H1 (cell line): Measurements from ENCODE around the gene CFLAR. TPM values are rescaled to one million over a fixed set of nuclear protein-coding genes. Genes with fewer than 3 reads are reported as not detected.

Experiments used
- CTCF ChIA-PET: fragments of 300-600 bp; sonication (Branson Sonifier 250); formaldehyde crosslinking; loops from one replicate; lab custom pipeline; 2021; ENCODE audit not compliant: partially characterized antibody; lab: Charles Lee
- POLR2A ChIA-PET: fragments of 300-600 bp; sonication (Branson Sonifier 250); formaldehyde crosslinking; loops from one replicate; lab custom pipeline; 2021; ENCODE audit warnings: inconsistent platforms; ENCODE audit not compliant: partially characterized antibody; lab: Charles Lee
- DNase-seq, 2 experiments: peaks; one replicate each; pipeline versions ENCODE4 v3.0.0 to v3.0.0-alpha.2; 2010 to 2022; ENCODE audit warnings: low spot score in 2 of 2, low read depth in 1 of 2, mixed read lengths in 1 of 2
- FAIRE-seq: peaks from 2 replicates; lab custom pipeline; 2011; peaks lifted over from hg19 to GRCh38; lab: Jason Lieb, UNC
- H2AFZ ChIP-seq: 2 replicates; pipeline ENCODE4 v1.8.1; 2012; ENCODE audit warnings: low read length, inconsistent platforms
- H2AK5ac ChIP-seq: 2 replicates; pipeline ENCODE4 v1.6.1; 2013; ENCODE audit warnings: low read depth, low read length
- H2BK120ac ChIP-seq: replicated peaks from 2 replicates; pipeline ENCODE3; 2013; ENCODE audit warnings: low read depth, low read length, inconsistent platforms
- H2BK12ac ChIP-seq: 2 replicates; pipeline ENCODE4 v1.6.1; 2013; ENCODE audit warnings: low read depth, low read length
- H2BK15ac ChIP-seq: 2 replicates; pipeline ENCODE4 v1.6.1; 2013; ENCODE audit warnings: low read length
- H2BK20ac ChIP-seq: 2 replicates; pipeline ENCODE4 v1.6.1; 2013; ENCODE audit warnings: low read length
- H2BK5ac ChIP-seq: 2 replicates; pipeline ENCODE4 v1.6.1; 2013; ENCODE audit warnings: low read depth, low read length
- H3K14ac ChIP-seq: 2 replicates; pipeline ENCODE4 v1.6.1; 2013; ENCODE audit warnings: inconsistent platforms; ENCODE audit not compliant: insufficient read length
- H3K18ac ChIP-seq: 2 replicates; pipeline ENCODE4 v1.6.1; 2013; ENCODE audit warnings: low read length; ENCODE audit errors: extremely low read depth
- H3K23ac ChIP-seq: 2 replicates; pipeline ENCODE4 v1.6.1; 2013; ENCODE audit warnings: inconsistent platforms; ENCODE audit not compliant: insufficient read length
- H3K23me2 ChIP-seq: 2 replicates; pipeline ENCODE4 v1.6.1; 2013; ENCODE audit warnings: low read depth, low read length
- H3K27ac ChIP-seq: 2 replicates; pipeline ENCODE4 v1.6.1; 2011; ENCODE audit warnings: low read depth, low read length, inconsistent platforms
- H3K27me3 ChIP-seq, 4 experiments: replicated peaks in 1 of 4; 1 replicate in 1 of 4; 2 replicates in 3 of 4; pipeline versions ENCODE4 v1.6.1 to v1.8.1; 2011 to 2013; ENCODE audit warnings: low read length in 3 of 4, mild to moderate bottlenecking in 3 of 4, inconsistent platforms in 2 of 4, mixed read lengths in 2 of 4, moderate library complexity in 1 of 4; ENCODE audit not compliant: control insufficient read depth in 3 of 4, insufficient read depth in 3 of 4; ENCODE audit errors: extremely low read depth in 1 of 4
- H3K36me3 ChIP-seq, 4 experiments: 2 replicates each; pipeline versions ENCODE4 v1.6.1 to v1.8.1; 2011 to 2013; ENCODE audit warnings: mild to moderate bottlenecking in 4 of 4, low read length in 3 of 4, moderate library complexity in 2 of 4, control low read depth in 1 of 4, inconsistent platforms in 1 of 4; ENCODE audit not compliant: insufficient read depth in 4 of 4, control insufficient read depth in 2 of 4
- H3K4ac ChIP-seq: replicated peaks from 2 replicates; pipeline ENCODE3; 2013; ENCODE audit warnings: low read length, low read depth, mixed read lengths, inconsistent platforms; ENCODE audit not compliant: insufficient read length
- H3K4me1 ChIP-seq, 4 experiments: replicated peaks in 1 of 4; 1 replicate in 1 of 4; 2 replicates in 3 of 4; pipeline versions ENCODE4 v1.6.1 to v1.8.1; 2011 to 2013; ENCODE audit warnings: low read length in 3 of 4, inconsistent platforms in 2 of 4, mixed read lengths in 1 of 4; ENCODE audit not compliant: insufficient read depth in 4 of 4, control insufficient read depth in 3 of 4
- H3K4me2 ChIP-seq, 2 experiments: 2 replicates each; pipeline versions ENCODE4 v1.6.1 to v1.8.1; 2011 to 2013; ENCODE audit warnings: low read depth in 2 of 2, low read length in 2 of 2, control low read depth in 1 of 2, inconsistent platforms in 1 of 2, mild to moderate bottlenecking in 1 of 2; ENCODE audit not compliant: insufficient read depth in 1 of 2
- H3K4me3 ChIP-seq, 4 experiments: fragments of 200-600, 300-600 bp in 1 of 4; sonication (generic), shearing (Covaris generic), sonication (Bioruptor Twin) in 1 of 4; 2 replicates each; pipeline versions ENCODE4 v1.5.1 to v1.8.1; 2011 to 2016; ENCODE audit warnings: low read length in 4 of 4, low read depth in 3 of 4, control low read depth in 2 of 4, inconsistent platforms in 2 of 4, mild to moderate bottlenecking in 2 of 4, mixed read lengths in 1 of 4, moderate library complexity in 1 of 4; ENCODE audit not compliant: insufficient read depth in 2 of 4; ENCODE audit errors: extremely low read depth in 1 of 4
- H3K56ac ChIP-seq: replicated peaks from 2 replicates; pipeline ENCODE3; 2013; ENCODE audit warnings: low read depth, mild to moderate bottlenecking, mixed read lengths, low read length, inconsistent platforms; ENCODE audit not compliant: insufficient read length
- H3K79me1 ChIP-seq: 2 replicates; pipeline ENCODE4 v1.6.1; 2013; ENCODE audit warnings: low read depth, low read length, control low read depth
- H3K79me2 ChIP-seq, 2 experiments: 2 replicates each; pipeline versions ENCODE4 v1.6.1 to v1.8.1; 2012 to 2013; ENCODE audit warnings: low read length in 2 of 2, mild to moderate bottlenecking in 2 of 2, inconsistent platforms in 1 of 2; ENCODE audit not compliant: insufficient read depth in 2 of 2, control insufficient read depth in 1 of 2
- H3K9ac ChIP-seq, 4 experiments: replicated peaks in 1 of 4; 1 replicate in 1 of 4; 2 replicates in 3 of 4; pipeline versions ENCODE4 v1.6.1 to v1.8.1; 2011 to 2013; ENCODE audit warnings: low read depth in 3 of 4, low read length in 3 of 4, control low read depth in 2 of 4, mild to moderate bottlenecking in 2 of 4, moderate library complexity in 2 of 4, inconsistent platforms in 1 of 4; ENCODE audit errors: extremely low read depth in 1 of 4
- H3K9me3 ChIP-seq, 2 experiments: 2 replicates each; pipeline versions ENCODE4 v1.6.1 to v1.8.1; 2012 to 2013; ENCODE audit warnings: mild to moderate bottlenecking in 2 of 2, moderate library complexity in 2 of 2, control low read depth in 1 of 2, inconsistent platforms in 1 of 2, low read depth in 1 of 2, low read length in 1 of 2, mixed read lengths in 1 of 2; ENCODE audit not compliant: insufficient read depth in 2 of 2
- H4K20me1 ChIP-seq, 2 experiments: replicated peaks in 1 of 2; 2 replicates each; pipeline versions ENCODE3 to v1.8.1; 2011 to 2013; ENCODE audit warnings: inconsistent platforms in 2 of 2, low read length in 2 of 2, mild to moderate bottlenecking in 1 of 2; ENCODE audit not compliant: insufficient read depth in 2 of 2, control insufficient read depth in 1 of 2
- H4K5ac ChIP-seq: 2 replicates; pipeline ENCODE4 v1.6.1; 2013; ENCODE audit warnings: low read length, low read depth, mixed read lengths, inconsistent platforms; ENCODE audit not compliant: insufficient read length
- H4K8ac ChIP-seq: 2 replicates; pipeline ENCODE4 v1.8.0; 2013; ENCODE audit warnings: mild to moderate bottlenecking, moderate library complexity, low read length, inconsistent platforms; ENCODE audit not compliant: insufficient read depth; ENCODE audit errors: extremely low read depth
- H4K91ac ChIP-seq: replicated peaks from 2 replicates; pipeline ENCODE3; 2013; ENCODE audit warnings: low read length, mixed read lengths, inconsistent platforms; ENCODE audit not compliant: insufficient read length
- CBX8 ChIP-seq: fragments of 300-800, 300-1000 bp; sonication (generic); IDR thresholded peaks from 2 replicates; pipeline ENCODE4 v1.7.1; 2016; ENCODE audit warnings: low read depth, low read length, borderline replicate concordance
- WGBS, 2 experiments: shearing (Covaris generic) in 1 of 2; methylation state at CpG; one replicate each; pipeline versions ENCODE4 v1.1.6 to v1.1.7; 2013 to 2015; ENCODE audit warnings: low lambda C conversion rate in 2 of 2, mixed read lengths in 2 of 2, inconsistent platforms in 1 of 2, low coverage in 1 of 2, missing lambda C conversion rate in 1 of 2; ENCODE audit not compliant: insufficient replicate concordance in 2 of 2, insufficient coverage in 1 of 2, insufficient read length in 1 of 2; ENCODE audit errors: extremely low coverage in 1 of 2, missing lambda C conversion rate in 1 of 2; 5-methylcytosine and 5-hydroxymethylcytosine counted together
- polyA plus RNA-seq, 7 experiments: library from polyadenylated mRNA; depleted of rRNA in 3 of 7; stranded (reverse) in 5 of 7; unstranded in 2 of 7; fragments of >200 nt in 5 of 7; fragments of 200-250 nt in 2 of 7; gene quantifications; 1 replicate in 5 of 7; 2 replicates in 1 of 7; 4 replicates in 1 of 7; pipeline versions ENCODE4 v1.2.1 to v1.2.3, GENCODE V29; 2011 to 2013; ENCODE audit warnings: missing spikeins in 2 of 7, mixed read lengths in 2 of 7
- total RNA-seq: library from RNA; stranded (reverse); fragmentation: NEBNext Ultra II Directional; extraction: Animal tissue kit (Norgen Biotek cat#: 25700); gene quantifications from 2 replicates; pipeline ENCODE4 v1.2.1, GENCODE V29; 2021

The CFLAR gene
- total and polyA plus RNA-seq, 2 of the 8 experiments (the other 6 are each of a cell fraction or from before 2014, with no cell fraction given): 1.1 to 3.9 TPM

DNA sequence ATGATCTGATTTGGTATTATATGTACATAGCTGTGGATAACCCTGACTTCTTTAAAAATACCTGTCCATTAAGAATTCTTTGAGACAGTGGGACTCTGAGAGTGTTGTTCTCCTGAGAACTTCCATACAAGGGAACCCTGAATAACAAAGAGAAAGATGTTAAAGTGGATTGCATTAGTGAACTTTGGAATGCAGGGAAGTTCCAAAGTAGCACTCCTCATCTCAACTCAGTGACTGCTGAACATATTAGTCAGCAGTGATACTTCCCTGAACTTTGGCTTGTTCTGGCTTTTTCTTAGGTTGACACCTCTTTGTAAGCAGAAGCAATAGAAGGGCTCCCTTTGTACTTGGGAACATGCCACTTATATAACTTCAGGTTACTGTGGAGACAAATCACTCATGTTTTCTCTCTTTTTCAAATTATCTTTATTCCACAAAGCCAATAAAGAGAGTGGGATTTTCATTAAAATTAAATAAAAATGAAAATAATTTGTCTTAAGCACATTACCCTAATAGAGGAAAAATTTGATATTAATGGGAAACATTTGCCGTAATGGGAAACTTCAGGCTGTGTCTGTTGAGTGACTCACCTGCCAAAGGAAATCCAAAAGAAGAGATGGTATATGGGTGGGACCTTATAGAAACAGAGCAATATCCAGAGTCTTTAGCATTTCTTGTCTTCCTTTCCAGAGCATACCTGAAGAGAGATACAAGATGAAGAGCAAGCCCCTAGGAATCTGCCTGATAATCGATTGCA is 33.3 kb downstream of the CFLAR start:
- Histone ChIP-seq H2BK15ac (no peak overlapping the region), H3K9ac (no peak overlapping the region), H3K27me3 (no peaks in the 10 kb centered on the region), H4K8ac (no peak overlapping the region), H3K23ac (no peak overlapping the region), H3K23me2 (no peaks in the 10 kb centered on the region), H4K91ac (no peak overlapping the region), H2AK5ac (no peak overlapping the region), H3K9me3 (no peaks in the 10 kb centered on the region), H4K20me1 (no peaks in the 10 kb centered on the region), H3K4me2 (no peak overlapping the region), H2BK5ac (no peak overlapping the region), H4K5ac (no peak overlapping the region), H2BK120ac (no peak overlapping the region), H2BK12ac (no peak overlapping the region), H3K4ac (no peak overlapping the region), H3K4me1 (no peaks in the 10 kb centered on the region), H3K27ac (no peak overlapping the region), H3K56ac (no peak overlapping the region), H3K18ac (no peak overlapping the region), H3K14ac (no peak overlapping the region), H3K36me3 (no peaks in the 10 kb centered on the region), H2AFZ (no peak overlapping the region), H2BK20ac (no peak overlapping the region), H3K79me2 (no peaks in the 10 kb centered on the region), H3K4me3 (no peak overlapping the region), H3K79me1 (no peaks in the 10 kb centered on the region)
- no peak for TF ChIP-seq CBX8
- FAIRE-seq: no peak
- POLR2A ChIA-PET: interaction anchor here (0.7 kb wide), 1 partner anchor 39 kb away, joined by 3 read pairs; no protein-coding TSS in a partner anchor
- CTCF ChIA-PET: interaction anchor here (0.9 to 9.4 kb wide), 6 partner anchors 9 to 83 kb away, joined by 3 to 61 read pairs (median 3); no protein-coding TSS in a partner anchor
- WGBS, 2 experiments: 94% methylated on average over 2 of the region's 2 CpGs; no CpG with 5 or more reads in 1 of the 2 experiments
- no peak for DNase-seq
